ENCODE measurements around the gene CCNB1IP1. TPM values are rescaled to one million over a fixed set of nuclear protein-coding genes. Genes with fewer than 3 reads are reported as not detected.
"Not testable (repeated sequence)": the region's sequence is repeated elsewhere in the genome, so short reads cannot be mapped to it uniquely, and the experiment has no call there.

Gene CCNB1IP1
- total RNA-seq, 2 experiments from 2014 or later, result 79.0 to 82.7 TPM

GRCh38 chr14:20278414-20278813, 54.7 kb downstream of the CCNB1IP1 start:
- peaks cover 24% of the 10 kb centered on the region for H3K9me3 Mint-ChIP-seq
- no peaks in the 10 kb centered on the region for H3K27me3 Mint-ChIP-seq
- peaks cover 65% of the 10 kb centered on the region for H3K36me3 Mint-ChIP-seq (ENCODE audit: low read depth)
- ChIA-PET POLR2A (no interaction called here), CTCF (no interaction called here)
- TF ChIP-seq, protein P1, sequence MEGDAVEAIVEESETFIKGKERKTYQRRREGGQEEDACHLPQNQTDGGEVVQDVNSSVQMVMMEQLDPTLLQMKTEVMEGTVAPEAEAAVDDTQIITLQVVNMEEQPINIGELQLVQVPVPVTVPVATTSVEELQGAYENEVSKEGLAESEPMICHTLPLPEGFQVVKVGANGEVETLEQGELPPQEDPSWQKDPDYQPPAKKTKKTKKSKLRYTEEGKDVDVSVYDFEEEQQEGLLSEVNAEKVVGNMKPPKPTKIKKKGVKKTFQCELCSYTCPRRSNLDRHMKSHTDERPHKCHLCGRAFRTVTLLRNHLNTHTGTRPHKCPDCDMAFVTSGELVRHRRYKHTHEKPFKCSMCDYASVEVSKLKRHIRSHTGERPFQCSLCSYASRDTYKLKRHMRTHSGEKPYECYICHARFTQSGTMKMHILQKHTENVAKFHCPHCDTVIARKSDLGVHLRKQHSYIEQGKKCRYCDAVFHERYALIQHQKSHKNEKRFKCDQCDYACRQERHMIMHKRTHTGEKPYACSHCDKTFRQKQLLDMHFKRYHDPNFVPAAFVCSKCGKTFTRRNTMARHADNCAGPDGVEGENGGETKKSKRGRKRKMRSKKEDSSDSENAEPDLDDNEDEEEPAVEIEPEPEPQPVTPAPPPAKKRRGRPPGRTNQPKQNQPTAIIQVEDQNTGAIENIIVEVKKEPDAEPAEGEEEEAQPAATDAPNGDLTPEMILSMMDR (IDR thresholded peaks at IDR 0.05), result no peak
- peak; percentile 9 for DNase-seq
- no peak overlapping the region for H3K4me3 Mint-ChIP-seq
- intact Hi-C loops (cut with micrococcal nuclease), result no loop called here
- no peak overlapping the region for H3K27ac Mint-ChIP-seq
- no peak for ATAC-seq
- H3K4me1 Mint-ChIP-seq (ENCODE audit: low read depth), result peaks cover 20% of the 10 kb centered on the region

DNA sequence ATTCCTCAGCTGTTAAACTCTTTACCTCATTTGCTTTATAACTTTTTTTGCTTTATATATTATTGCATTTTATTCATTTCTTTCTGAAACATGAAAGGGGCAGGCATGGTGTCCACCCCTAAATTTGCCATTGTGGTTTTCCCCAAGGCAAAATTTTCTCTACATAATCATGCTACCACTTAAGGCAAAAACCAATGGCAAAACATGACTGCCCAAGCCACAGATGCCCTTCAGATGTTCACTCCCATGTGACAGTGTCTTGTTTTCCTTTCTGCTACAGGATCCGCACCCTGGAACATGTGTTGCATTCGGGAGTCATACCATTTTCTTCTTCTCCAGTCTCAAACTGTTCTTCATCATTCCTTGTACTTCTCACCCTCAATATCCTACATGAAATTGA, 55.7 kb downstream of the CCNB1IP1 start:
- Mint-ChIP-seq H3K27me3 (no peaks in the 10 kb centered on the region), H3K4me3 (no peak overlapping the region), H3K36me3 (ENCODE audit: low read depth) (peaks cover 58% of the 10 kb centered on the region), H3K9me3 (peaks cover 26% of the 10 kb centered on the region), H3K27ac (no peak overlapping the region), H3K4me1 (ENCODE audit: low read depth) (peaks cover 20% of the 10 kb centered on the region)
- ChIA-PET POLR2A (no interaction called here), CTCF (no interaction called here)
- DNase-seq (no peak), ATAC-seq (no peak)
- intact Hi-C loops (cut with micrococcal nuclease), result no loop called here
- TF ChIP-seq, protein P1 (IDR thresholded peaks at IDR 0.05), result no peak

GRCh38 chr14:20274062-20274461, 59.0 kb downstream of the CCNB1IP1 start:
- DNase-seq (no peak), ATAC-seq (no peak)
- Mint-ChIP-seq H3K27ac (no peak overlapping the region), H3K4me1 (ENCODE audit: low read depth) (peaks cover 7% of the 10 kb centered on the region), H3K9me3 (peaks cover 34% of the 10 kb centered on the region), H3K27me3 (no peaks in the 10 kb centered on the region), H3K4me3 (no peak overlapping the region), H3K36me3 (ENCODE audit: low read depth) (peaks cover 42% of the 10 kb centered on the region)
- intact Hi-C loops (cut with micrococcal nuclease), result no loop called here
- ChIA-PET POLR2A (no interaction called here), CTCF (no interaction called here)
- TF ChIP-seq, protein P1 (IDR thresholded peaks at IDR 0.05), result no peak

- CTCF ChIA-PET; intact Hi-C loops (cut with micrococcal nuclease); H3K27ac Mint-ChIP-seq; H3K4me1 Mint-ChIP-seq (ENCODE audit: low read depth); POLR2A ChIA-PET; H3K9me3 Mint-ChIP-seq; DNase-seq; ATAC-seq; H3K36me3 Mint-ChIP-seq (ENCODE audit: low read depth); H3K4me3 Mint-ChIP-seq; H3K27me3 Mint-ChIP-seq: not testable (repeated sequence)
These were observed 68.7 kb downstream of the CCNB1IP1 start for GRCh38 chr14:20264361-20264760.

- H3K9me3 Mint-ChIP-seq, result no peaks in the 10 kb centered on the region
- intact Hi-C loops (cut with micrococcal nuclease), result no loop called here
- ChIA-PET POLR2A (no interaction called here), CTCF (no interaction called here)
- no peaks in the 10 kb centered on the region for H3K36me3 Mint-ChIP-seq (ENCODE audit: low read depth)
- DNase-seq (no peak), ATAC-seq (no peak)
- H3K4me3 Mint-ChIP-seq, result no peak overlapping the region
- H3K27me3 Mint-ChIP-seq, result no peaks in the 10 kb centered on the region
- no peak overlapping the region for H3K27ac Mint-ChIP-seq
- H3K4me1 Mint-ChIP-seq (ENCODE audit: low read depth), result no peaks in the 10 kb centered on the region
- TF ChIP-seq, protein P1 (IDR thresholded peaks at IDR 0.05), result no peak
These were observed 70.4 kb downstream of the CCNB1IP1 start for GRCh38 chr14:20262642-20263128.

Other genes with a start within 250 kb of the CCNB1IP1 start
- gene OR4K17, start 222.5 kb downstream of the CCNB1IP1 start, total RNA-seq, result not detected
- not detected for gene OR4N5, start 194.5 kb downstream of the CCNB1IP1 start, total RNA-seq
- gene OR11G2, start 142.4 kb downstream of the CCNB1IP1 start, total RNA-seq, result not detected
- not detected for gene OR11H6, start 109.6 kb downstream of the CCNB1IP1 start, total RNA-seq
- not detected for gene OR11H7, start 104.3 kb downstream of the CCNB1IP1 start, total RNA-seq
- not detected for gene OR11H4, start 94.0 kb downstream of the CCNB1IP1 start, total RNA-seq
- 10 to 100 TPM; 20.6 to 20.8 TPM for gene TTC5, start 27.3 kb downstream of the CCNB1IP1 start, total RNA-seq
- gene PARP2, start 10.4 kb upstream of the CCNB1IP1 start, total RNA-seq, result 10 to 100 TPM; 45.7 to 46.5 TPM
- 10 to 100 TPM; 22.8 to 25.3 TPM for gene TEP1, start 80.2 kb upstream of the CCNB1IP1 start, total RNA-seq
- under 1 TPM; 0.54 to 0.59 TPM for gene KLHL33, start 102.9 kb upstream of the CCNB1IP1 start, total RNA-seq
- 10 to 100 TPM; 39.5 to 40.7 TPM for gene OSGEP, start 121.5 kb upstream of the CCNB1IP1 start, total RNA-seq
- gene APEX1, start 121.9 kb upstream of the CCNB1IP1 start, total RNA-seq, result 100 to 1,000 TPM; 196 to 211 TPM
- gene PIP4P1, start 128.2 kb upstream of the CCNB1IP1 start, total RNA-seq, result 10 to 100 TPM; 21.0 to 27.3 TPM
- gene PNP, start 136.1 kb upstream of the CCNB1IP1 start, total RNA-seq, result 100 to 1,000 TPM; 176 to 183 TPM
- gene RNASE10, start 172.3 kb upstream of the CCNB1IP1 start, total RNA-seq, result under 1 TPM in 1 of 2 experiments, not detected in 1; 0.23 TPM
- not detected for gene RNASE9, start 227.8 kb upstream of the CCNB1IP1 start, total RNA-seq